GM23248 (cell line): ENCODE measurements around the gene ATP2B1. TPM values are rescaled to one million over a fixed set of nuclear protein-coding genes. Genes with fewer than 3 reads are reported as not detected.

Experiments
- DNase-seq: peaks from one replicate; pipeline ENCODE4 v3.0.0-alpha.2; 2015
- H2AFZ ChIP-seq: fragments of 200-600 bp; sonication (generic); 2 replicates; pipeline ENCODE4 v1.6.1; 2016; ENCODE audit warnings: antibody characterized with exemption
- H3F3A ChIP-seq: fragments of 200-600 bp; sonication (generic); 2 replicates; pipeline ENCODE4 v1.6.1; 2016; ENCODE audit warnings: mild to moderate bottlenecking, antibody characterized with exemption, mixed run types; ENCODE audit not compliant: insufficient read depth
- H3K27ac ChIP-seq: fragments of 200-600 bp; sonication (generic); 2 replicates; pipeline ENCODE4 v1.5.1; 2016; ENCODE audit warnings: mild to moderate bottlenecking
- H3K27me3 ChIP-seq: fragments of 200-600 bp; sonication (generic); replicated peaks from 2 replicates; pipeline ENCODE4 v1.6.1; 2016; ENCODE audit warnings: mild to moderate bottlenecking; ENCODE audit not compliant: insufficient read depth
- H3K36me3 ChIP-seq: fragments of 200-600 bp; sonication (generic); 2 replicates; pipeline ENCODE4 v1.6.1; 2016; ENCODE audit warnings: low read depth, mild to moderate bottlenecking
- H3K4me1 ChIP-seq: fragments of 200-600 bp; sonication (generic); 2 replicates; pipeline ENCODE4 v1.6.1; 2016; ENCODE audit warnings: mild to moderate bottlenecking; ENCODE audit not compliant: insufficient read depth
- H3K4me2 ChIP-seq: fragments of 200-600 bp; sonication (generic); one replicate; pipeline ENCODE4 v1.6.1; 2016; ENCODE audit warnings: mild to moderate bottlenecking; ENCODE audit not compliant: unreplicated experiment
- H3K4me3 ChIP-seq: fragments of 200-600 bp; sonication (generic); 2 replicates; pipeline ENCODE4 v1.5.1; 2016; ENCODE audit warnings: mild to moderate bottlenecking
- H3K79me2 ChIP-seq: fragments of 200-600 bp; sonication (generic); 2 replicates; pipeline ENCODE4 v1.6.1; 2016; ENCODE audit warnings: mild to moderate bottlenecking; ENCODE audit not compliant: insufficient read depth
- H3K9ac ChIP-seq: fragments of 200-600 bp; sonication (generic); 2 replicates; pipeline ENCODE4 v1.6.1; 2016; ENCODE audit warnings: mild to moderate bottlenecking
- H3K9me2 ChIP-seq: fragments of 200-600 bp; sonication (generic); 2 replicates; pipeline ENCODE4 v1.6.1; 2016; ENCODE audit warnings: mixed run types, mild to moderate bottlenecking, moderate library complexity; ENCODE audit not compliant: insufficient read depth
- H3K9me3 ChIP-seq: fragments of 200-600 bp; sonication (generic); one replicate; pipeline ENCODE4 v1.6.1; 2017; ENCODE audit warnings: low read depth
- H4K20me1 ChIP-seq: fragments of 200-600 bp; sonication (generic); 2 replicates; pipeline ENCODE4 v1.6.0; 2016; ENCODE audit not compliant: insufficient read depth
- EZH2 ChIP-seq: fragments of 200-600 bp; sonication (generic); IDR thresholded peaks from 2 replicates; pipeline ENCODE4 v1.6.1; 2018; ENCODE audit warnings: antibody characterized with exemption, mild to moderate bottlenecking; ENCODE audit not compliant: insufficient read depth, poor library complexity, severe bottlenecking
- EZH2phosphoT487 ChIP-seq: fragments of 200-600 bp; sonication (generic); IDR thresholded peaks from 2 replicates; pipeline ENCODE4 v1.6.1; 2018; ENCODE audit warnings: antibody characterized with exemption, moderate library complexity, mild to moderate bottlenecking, low read depth; ENCODE audit not compliant: insufficient read depth
- WGBS, 2 experiments: methylation state at CpG; one replicate each; pipeline ENCODE4 v1.1.6; 2015 to 2017; ENCODE audit warnings: low lambda C conversion rate in 2 of 2, low coverage in 1 of 2; ENCODE audit errors: missing lambda C conversion rate in 2 of 2; 5-methylcytosine and 5-hydroxymethylcytosine counted together
- in situ Hi-C: fragments of 300-500 bp; cut with MboI; formaldehyde crosslinking; loops from 2 replicates; pipeline ENCODE4 v1.15.0; 2020
- polyA plus RNA-seq: library from polyadenylated mRNA; unstranded; fragments of >200 nt; fragmentation: Nextera tagmentation; extraction: Ambion mirVana; gene quantifications from 2 replicates; pipeline ENCODE4 v1.2.1, GENCODE V29; 2016
- total RNA-seq: library from RNA; depleted of rRNA; stranded (reverse); fragments of >200 nt; shearing (Covaris generic); gene quantifications from 2 replicates; pipeline ENCODE4 v1.2.3, GENCODE V29; 2014

Gene ATP2B1
- total and polyA plus RNA-seq, 2 experiments from 2014 or later = 34.5 to 80.1 TPM

GRCh38 chr12:89712706-89713105 is 4.1 kb upstream of the ATP2B1 start:
- H3K36me3 ChIP-seq = no peaks in the 10 kb centered on the region
- H3K27ac ChIP-seq = no peak overlapping the region
- H3K79me2 ChIP-seq = peaks cover 6% of the 10 kb centered on the region
- peaks cover 9% of the 10 kb centered on the region; the same call in 1 of the 2 replicates for H3K4me1 ChIP-seq
- H3K27me3 ChIP-seq = no peaks in the 10 kb centered on the region
- H3K9ac ChIP-seq = no peak overlapping the region
- H3K4me2 ChIP-seq = no peak overlapping the region
- DNase-seq = no peak
- H3F3A ChIP-seq = 0 out of 2 replicates have a peak, but pooled peaks cover 7% of the 10 kb centered on the region
- TF ChIP-seq EZH2 (no peak), EZH2phosphoT487 (no peak)
- no peaks in the 10 kb centered on the region for H3K9me2 ChIP-seq
- no peak overlapping the region for H2AFZ ChIP-seq
- no peak overlapping the region for H3K4me3 ChIP-seq
- WGBS, 2 experiments = 70 to 72% methylated on average over 3 of the region's 3 CpGs
- H3K9me3 ChIP-seq = no peaks in the 10 kb centered on the region
- no peaks in the 10 kb centered on the region for H4K20me1 ChIP-seq
- in situ Hi-C loops = no loop called here

DNA sequence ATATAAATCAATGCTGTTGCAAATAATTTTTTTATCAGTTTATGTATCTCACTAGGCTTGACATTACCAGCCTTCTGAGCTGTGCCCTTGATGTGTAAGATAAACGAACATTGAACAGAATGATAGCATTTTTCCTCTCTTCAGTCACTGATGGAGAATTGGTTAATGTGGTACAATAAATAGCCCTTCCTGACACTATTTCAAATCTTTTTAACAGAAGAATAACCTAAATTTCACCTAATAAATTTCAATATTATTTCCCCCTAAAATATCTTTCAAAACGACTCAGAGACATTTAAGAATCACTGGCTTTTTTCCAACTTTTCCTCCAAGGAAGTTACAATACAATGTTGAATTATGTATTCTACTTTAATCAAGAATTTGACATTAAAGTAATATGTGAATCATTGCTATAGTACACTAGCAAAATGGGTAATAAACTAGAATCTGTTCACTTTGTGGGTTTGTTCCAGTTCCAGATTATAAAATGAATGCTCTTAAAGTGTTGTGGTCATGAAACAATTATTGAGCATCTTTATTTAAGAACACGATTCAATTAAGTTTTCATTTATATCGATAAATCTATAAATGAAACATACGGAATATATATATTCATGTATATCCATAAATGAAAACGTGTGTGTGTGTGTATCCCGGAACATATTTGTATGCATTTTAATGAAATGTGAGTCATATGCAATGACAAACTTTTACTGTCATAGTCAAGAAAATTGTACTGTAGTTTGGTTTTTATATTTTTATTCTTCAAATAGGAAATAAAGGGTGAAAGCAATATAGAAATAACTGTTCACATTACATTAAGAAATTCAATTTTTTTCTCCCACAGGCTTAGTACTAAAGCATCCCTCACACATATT is 2.5 kb upstream of the ATP2B1 start:
- DNase-seq = peak; percentile 27
- in situ Hi-C loops = no loop called here
- TF ChIP-seq EZH2 (no peak), EZH2phosphoT487 (no peak)

GRCh38 chr12:89709995-89710872 is 1.6 kb upstream of the ATP2B1 start:
- 4 to 5% methylated on average over 45 of the region's 45 CpGs for WGBS, 2 experiments
- TF ChIP-seq EZH2phosphoT487 = no peak
- no peak for TF ChIP-seq EZH2
- H3K79me2 ChIP-seq = peaks cover 31% of the 10 kb centered on the region
- peaks cover 15% of the 10 kb centered on the region; the same call in 1 of the 2 replicates for H3K4me1 ChIP-seq
- no peaks in the 10 kb centered on the region for H3K9me3 ChIP-seq
- H3F3A ChIP-seq = peaks cover 13% of the 10 kb centered on the region; the same call in 1 of the 2 replicates
- no peaks in the 10 kb centered on the region for H3K9me2 ChIP-seq
- DNase-seq = peak; percentile 74
- H3K9ac ChIP-seq = peak overlapping the region; percentile 95
- peak overlapping the region; percentile 90 for H3K4me3 ChIP-seq
- peak overlapping the region; percentile 90 for H3K27ac ChIP-seq
- no peaks in the 10 kb centered on the region for H3K27me3 ChIP-seq
- H4K20me1 ChIP-seq = no peaks in the 10 kb centered on the region
- H3K36me3 ChIP-seq = no peaks in the 10 kb centered on the region
- peak overlapping the region; percentile 82 for H3K4me2 ChIP-seq
- peak overlapping the region; percentile 78 for H2AFZ ChIP-seq
- in situ Hi-C loops = no loop called here

More for the DNA sequence above, 2.5 kb upstream of the ATP2B1 start:
- peak overlapping the region; percentile 78; the same call in 1 of the 2 replicates for H2AFZ ChIP-seq
- peak overlapping the region; percentile 82 for H3K4me2 ChIP-seq
- H4K20me1 ChIP-seq = no peaks in the 10 kb centered on the region
- peak overlapping the region; percentile 95 for H3K9ac ChIP-seq
- peaks cover 13% of the 10 kb centered on the region; the same call in 1 of the 2 replicates for H3F3A ChIP-seq
- peaks cover 15% of the 10 kb centered on the region; the same call in 1 of the 2 replicates for H3K4me1 ChIP-seq
- 61 to 65% methylated on average over 7 of the region's 7 CpGs for WGBS, 2 experiments
- peak overlapping the region; percentile 90 for H3K4me3 ChIP-seq
- H3K27ac ChIP-seq = peak overlapping the region; percentile 90
- H3K9me2 ChIP-seq = no peaks in the 10 kb centered on the region
- no peaks in the 10 kb centered on the region for H3K27me3 ChIP-seq
- no peaks in the 10 kb centered on the region for H3K9me3 ChIP-seq
- H3K36me3 ChIP-seq = no peaks in the 10 kb centered on the region
- peaks cover 22% of the 10 kb centered on the region for H3K79me2 ChIP-seq
